Motor neuron (in vitro differentiated cells): ENCODE data around the gene TMEM41B. TPM values are rescaled to one million over a fixed set of nuclear protein-coding genes. Genes with fewer than 3 reads are reported as not detected.
"Not testable (repeated sequence)": the region's sequence is repeated elsewhere in the genome, so short reads cannot be mapped to it uniquely, and the experiment has no call there.

ENCODE experiments used
- ATAC-seq, 8 experiments: fragments of 200-7000 bp; cut with Tn5 transposase; replicated peaks in 6 of 8; 2 replicates each; pipeline ENCODE4 v1.8.0; 2021; ENCODE audit warnings: mild to moderate bottlenecking in 8 of 8, moderate library complexity in 8 of 8
- H3K27ac ChIP-seq, 2 donors: fragments of 250-450 bp; sonication (Bioruptor Pico); 2 replicates each; pipeline ENCODE4 v1.9.0; 2021; ENCODE audit warnings: antibody characterized with exemption in 2 of 2, mild to moderate bottlenecking in 2 of 2, moderate library complexity in 1 of 2
- H3K4me1 ChIP-seq, 2 donors: fragments of 250-450 bp; sonication (Bioruptor Pico); replicated peaks in 1 of 2; 2 replicates each; pipeline ENCODE4 v1.6.1; 2021; ENCODE audit warnings: antibody characterized with exemption in 2 of 2, mild to moderate bottlenecking in 2 of 2, moderate library complexity in 1 of 2
- H3K4me3 ChIP-seq, 5 donors: fragments of 250-450 bp; sonication (Bioruptor Pico); 2 replicates each; pipeline ENCODE4 v1.9.0; 2021; ENCODE audit warnings: antibody characterized with exemption in 5 of 5, mild to moderate bottlenecking in 5 of 5, moderate library complexity in 4 of 5
- WGBS, 10 experiments: fragments of 450-650 bp; shearing (Covaris generic); methylation state at CpG; one replicate each; pipeline ENCODE4 v1.0.0; 2022; 5-methylcytosine and 5-hydroxymethylcytosine counted together
- in situ Hi-C, 9 experiments: fragments of 400-800 bp; cut with MboI; loops; one replicate each; pipeline ENCODE4 v1.15.0; 2021; ENCODE audit warnings: low sequenced_read_pairs in 9 of 9, low pct_unique_long_range_greater_than_20kb in 2 of 9; ENCODE audit not compliant: unreplicated experiment in 9 of 9
- total RNA-seq, 8 experiments: library from RNA; unstranded; fragments of 300-600 nt; gene quantifications; 2 replicates each; pipeline versions ENCODE4 v1.2.3 to v1.2.4, GENCODE V29; 2022

TMEM41B gene
- total RNA-seq, 8 experiments from 2014 or later: 27.7 to 41.6 (median 30.4) TPM

GRCh38 chr11:9264316-9265210 lies 49.8 kb downstream of the TMEM41B start:
- peak overlapping the region; percentile 80 to 88 for H3K27ac ChIP-seq
- peak overlapping the region; percentile 54 to 98 (median 73) for H3K4me3 ChIP-seq
- H3K4me1 ChIP-seq: peaks cover 5 to 11% of the 10 kb centered on the region in 2 donors
- ATAC-seq: peak; percentile 67 to 81 (median 71)
- 0 to 8% (median 2%) methylated on average over 1 to 9 of the region's 76 CpGs; no CpG with 5 or more reads in 3 of the 10 experiments for WGBS, 10 experiments
- in situ Hi-C loops: no loop called here

- in situ Hi-C loops: no loop called here
- peak in 2 of 8 experiments; percentile 6 for ATAC-seq
- Histone ChIP-seq H3K4me3 (peak overlapping the region; percentile 54 to 98 (median 73)), H3K27ac (no peak overlapping the region), H3K4me1 (peaks cover 5 to 11% of the 10 kb centered on the region in 2 donors)
- 0 to 13% (median 6%) methylated on average over 2 to 6 of the region's 9 CpGs; no CpG with 5 or more reads in 2 of the 10 experiments for WGBS, 10 experiments
Observed at GRCh38 chr11:9263840-9264315, 50.5 kb downstream of the TMEM41B start.

DNA sequence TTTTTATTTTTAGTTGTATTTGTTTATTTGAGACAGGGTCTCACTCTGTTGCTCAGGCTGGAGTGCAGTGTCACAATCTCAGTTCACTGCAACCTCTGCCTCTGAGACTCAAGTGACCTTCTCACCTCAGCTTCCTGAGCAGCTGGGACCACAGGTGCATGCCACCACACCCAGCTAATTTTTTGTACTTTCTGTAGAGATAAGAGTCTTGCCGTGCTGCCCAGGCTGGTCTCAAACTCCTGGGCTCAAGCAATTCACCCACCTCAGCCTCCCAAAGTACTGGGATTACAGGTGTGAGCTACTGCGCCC lies 53.6 kb downstream of the TMEM41B start:
- H3K4me1 ChIP-seq, ATAC-seq, H3K4me3 ChIP-seq, in situ Hi-C loops, H3K27ac ChIP-seq: not testable (repeated sequence)
- 0 to 100% (median 67%) methylated on average over 1 of the region's 2 CpGs; no CpG with 5 or more reads in 7 of the 10 experiments for WGBS, 10 experiments

DNA sequence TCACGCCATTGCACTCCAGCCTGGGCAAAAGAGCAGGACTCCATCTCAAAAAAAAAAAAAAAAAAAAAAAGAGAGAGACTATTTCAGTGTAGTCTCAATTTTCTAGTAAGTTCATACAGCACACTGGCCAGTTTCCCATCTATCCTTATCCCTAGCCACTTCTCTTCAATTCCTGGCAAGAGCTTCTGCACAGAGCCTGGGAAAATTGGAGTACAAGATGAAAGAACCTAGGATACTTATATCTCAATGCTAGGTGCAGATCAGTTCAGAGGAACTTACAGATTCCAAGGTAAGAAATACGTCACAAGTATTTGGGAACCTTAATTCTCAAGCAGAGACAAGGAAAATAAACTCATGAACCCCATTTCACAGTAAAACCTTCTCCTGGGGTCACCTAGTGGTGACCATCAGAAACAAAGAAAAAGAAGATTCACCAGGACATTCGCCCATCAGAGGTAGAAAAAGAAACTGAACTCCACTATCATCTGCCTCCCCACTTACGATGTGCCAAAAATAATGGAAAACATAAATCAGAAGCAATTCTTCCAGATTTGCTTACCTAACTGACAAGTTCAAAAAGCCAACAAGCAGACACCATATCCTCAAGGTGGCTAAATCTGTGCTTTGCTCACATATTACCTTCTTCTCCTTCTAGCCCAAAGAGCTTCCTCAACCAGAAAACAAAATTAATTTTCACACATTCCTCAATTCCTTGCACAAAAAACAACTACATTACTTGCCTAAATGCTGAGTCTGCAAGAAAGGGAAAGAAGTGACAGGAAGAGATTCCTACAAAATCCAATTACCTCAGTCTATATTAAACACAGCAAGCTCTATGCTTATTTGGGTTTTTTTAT lies 54.2 kb downstream of the TMEM41B start:
- peaks cover 5 to 6% of the 10 kb centered on the region in 2 donors for H3K4me1 ChIP-seq
- H3K4me3 ChIP-seq: no peak overlapping the region
- WGBS, 10 experiments: 32 to 100% (median 90%) methylated on average over 1 to 4 of the region's 4 CpGs; no CpG with 5 or more reads in 1 of the 10 experiments
- no peak overlapping the region for H3K27ac ChIP-seq
- in situ Hi-C loops: no loop called here
- ATAC-seq: no peak

GRCh38 chr11:9258279-9258678 lies 56.1 kb downstream of the TMEM41B start:
- H3K4me1 ChIP-seq, ATAC-seq, H3K27ac ChIP-seq, H3K4me3 ChIP-seq, in situ Hi-C loops: not testable (repeated sequence)
- 60 to 100% (median 100%) methylated on average over 1 to 2 of the region's 4 CpGs; no CpG with 5 or more reads in 4 of the 10 experiments for WGBS, 10 experiments

DNA sequence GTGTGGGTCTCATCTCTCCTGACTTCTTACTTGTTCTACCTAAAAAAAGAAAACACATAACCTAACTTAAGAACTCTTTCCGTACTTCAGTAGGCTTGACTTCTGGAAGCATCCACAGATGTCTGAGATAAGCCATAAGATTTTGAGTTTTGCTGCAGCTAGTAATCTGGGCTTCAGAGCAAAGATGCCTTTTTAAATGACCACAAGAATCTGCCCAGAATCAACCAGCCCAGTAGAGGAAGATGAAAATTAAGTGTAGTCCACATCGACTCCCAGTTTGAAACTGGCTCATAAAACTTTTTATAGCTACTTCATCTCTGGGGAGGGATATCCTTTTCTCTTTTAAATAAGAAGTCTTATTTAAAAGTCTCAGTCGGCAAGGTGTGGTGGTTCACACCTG lies 60.0 kb downstream of the TMEM41B start:
- Histone ChIP-seq H3K27ac (no peak overlapping the region), H3K4me3 (no peak overlapping the region), H3K4me1 (no peaks in the 10 kb centered on the region)
- WGBS, 10 experiments: 65 to 100% (median 96%) methylated on average over 1 to 3 of the region's 3 CpGs; no CpG with 5 or more reads in 2 of the 10 experiments
- no peak for ATAC-seq
- in situ Hi-C loops: no loop called here

GRCh38 chr11:9253086-9253485 lies 61.3 kb downstream of the TMEM41B start:
- in situ Hi-C loops: no loop called here
- WGBS, 10 experiments: 60 to 100% (median 100%) methylated on average over 1 to 3 of the region's 3 CpGs; no CpG with 5 or more reads in 1 of the 10 experiments
- ATAC-seq: no peak
- no peaks in the 10 kb centered on the region for H3K4me1 ChIP-seq
- no peak overlapping the region for H3K4me3 ChIP-seq
- no peak overlapping the region for H3K27ac ChIP-seq

DNA sequence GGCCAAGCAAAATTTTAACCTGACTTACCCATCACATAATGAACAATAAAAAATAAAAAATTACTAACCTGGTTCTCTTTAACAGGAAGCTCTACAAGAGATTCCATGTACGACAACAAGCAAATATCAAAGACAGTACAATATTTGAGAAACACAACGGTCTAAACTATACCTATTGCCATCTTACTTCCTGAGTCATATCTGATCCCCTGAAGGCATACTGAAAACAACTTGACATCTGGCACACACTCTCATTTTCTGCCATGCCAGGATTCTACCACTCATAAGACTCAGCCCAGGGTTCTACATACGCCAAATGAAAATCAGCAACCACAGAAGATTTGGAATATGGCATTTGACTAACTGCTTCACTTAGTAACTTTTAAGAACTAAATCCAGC lies 63.1 kb downstream of the TMEM41B start:
- ATAC-seq: peak in 1 of 8 experiments; percentile 24
- in situ Hi-C loops: no loop called here
- no peak overlapping the region for H3K4me3 ChIP-seq
- no peak overlapping the region for H3K27ac ChIP-seq
- H3K4me1 ChIP-seq: no peaks in the 10 kb centered on the region
- WGBS, 10 experiments: 71 to 100% (median 94%) methylated on average over 1 to 3 of the region's 3 CpGs; no CpG with 5 or more reads in 3 of the 10 experiments

DNA sequence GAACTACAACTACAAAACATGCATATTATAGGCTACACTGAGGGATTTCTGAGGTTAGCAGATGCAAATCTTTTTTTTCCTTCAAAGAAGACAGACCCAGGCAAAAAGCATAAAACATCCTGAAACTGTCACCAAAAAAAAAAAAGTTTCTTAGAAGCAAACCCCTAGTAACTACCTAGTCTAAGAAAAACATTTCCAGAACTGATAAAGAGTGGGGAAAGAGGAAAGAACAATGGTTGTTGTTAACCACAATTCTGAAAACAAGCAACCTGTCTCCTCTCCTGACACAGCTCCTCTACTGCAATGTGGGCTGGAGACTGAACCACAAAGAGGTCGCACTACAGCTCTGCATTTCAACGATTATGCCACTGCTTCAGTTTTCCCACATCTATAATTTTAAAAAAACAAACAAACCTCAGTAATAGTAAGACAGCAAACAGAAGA lies 64.2 kb downstream of the TMEM41B start:
- no peaks in the 10 kb centered on the region for H3K4me1 ChIP-seq
- peak in 3 of 8 experiments; percentile 29 to 82 (median 33) for ATAC-seq
- 41 to 100% (median 62%) methylated on average over 1 to 2 of the region's 2 CpGs; no CpG with 5 or more reads in 2 of the 10 experiments for WGBS, 10 experiments
- no peak overlapping the region for H3K4me3 ChIP-seq
- H3K27ac ChIP-seq: no peak overlapping the region
- in situ Hi-C loops: no loop called here

DNA sequence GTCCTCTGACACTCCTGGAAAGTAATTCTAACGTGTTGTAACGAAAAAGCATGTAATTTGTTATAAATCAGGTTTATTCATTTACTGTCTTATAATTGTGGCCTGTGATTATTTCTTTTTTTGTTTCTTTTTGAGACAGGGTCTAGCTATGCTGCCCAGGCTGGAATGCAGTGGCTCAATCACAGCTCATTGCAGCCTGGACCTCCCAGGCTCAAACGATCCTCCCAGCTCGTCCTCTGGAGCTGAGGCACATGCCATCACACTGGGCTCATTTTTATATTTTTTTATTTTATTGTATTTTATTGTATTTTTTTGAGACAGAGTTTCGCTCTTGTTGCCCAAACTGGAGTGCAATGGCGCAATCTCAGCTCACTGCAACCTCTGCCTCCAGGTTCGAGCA lies 65.1 kb downstream of the TMEM41B start:
- WGBS, 10 experiments: 88 to 100% (median 97%) methylated on average over 1 to 7 of the region's 7 CpGs; no CpG with 5 or more reads in 1 of the 10 experiments
- in situ Hi-C loops: no loop called here
- Histone ChIP-seq H3K4me1 (no peaks in the 10 kb centered on the region), H3K4me3 (no peak overlapping the region), H3K27ac (no peak overlapping the region)
- no peak for ATAC-seq

- Histone ChIP-seq H3K4me3 (no peak overlapping the region), H3K27ac (no peak overlapping the region), H3K4me1 (no peaks in the 10 kb centered on the region)
- in situ Hi-C loops: no loop called here
- ATAC-seq: no peak
- 80 to 100% (median 86%) methylated on average over 1 to 3 of the region's 3 CpGs; no CpG with 5 or more reads in 6 of the 10 experiments for WGBS, 10 experiments
Observed at GRCh38 chr11:9247863-9248262, 66.5 kb downstream of the TMEM41B start.

DNA sequence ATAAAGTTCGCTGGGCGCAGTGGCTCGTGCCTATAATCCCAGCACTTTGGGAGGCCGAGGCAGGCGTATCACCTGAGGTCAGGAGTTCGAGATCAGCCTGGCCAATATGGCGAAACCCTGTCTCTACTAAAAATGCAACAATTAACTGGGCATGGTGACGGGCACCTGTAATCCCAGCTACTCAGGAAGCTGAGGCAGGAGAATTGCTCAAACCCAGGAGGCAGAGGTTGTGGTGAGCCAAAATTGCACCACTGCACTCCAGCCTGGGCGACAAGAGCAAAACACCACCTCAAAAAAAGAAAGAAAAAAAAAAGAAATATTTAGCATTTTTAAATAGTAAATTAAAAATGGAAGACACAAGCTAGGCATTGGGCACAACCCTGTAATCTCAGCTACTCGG lies 78.2 kb downstream of the TMEM41B start:
- H3K4me1 ChIP-seq, H3K27ac ChIP-seq, ATAC-seq, H3K4me3 ChIP-seq, in situ Hi-C loops: not testable (repeated sequence)
- 84 to 100% (median 96%) methylated on average over 1 to 10 of the region's 10 CpGs; no CpG with 5 or more reads in 1 of the 10 experiments for WGBS, 10 experiments

DNA sequence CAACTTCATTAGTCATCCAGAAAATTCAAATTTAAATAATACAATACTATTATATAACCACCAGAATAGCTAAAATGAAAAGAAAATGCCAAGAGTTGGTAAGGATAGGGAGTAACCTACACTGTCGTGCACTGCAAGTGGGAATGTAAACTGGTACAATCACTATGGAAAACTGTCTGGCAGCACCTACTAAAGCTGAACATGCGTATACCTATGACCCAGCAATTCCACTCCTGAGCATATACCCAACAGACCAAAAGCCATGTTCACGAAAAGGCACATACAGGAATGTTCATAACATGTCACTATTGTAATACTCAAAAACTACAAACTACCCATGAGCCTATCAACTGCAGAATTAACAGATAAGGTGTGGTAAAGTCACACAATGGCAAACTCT lies 81.9 kb downstream of the TMEM41B start:
- H3K27ac ChIP-seq: no peak overlapping the region
- ATAC-seq: peak in 1 of 8 experiments; percentile 28
- 60 to 100% (median 94%) methylated on average over 1 to 3 of the region's 3 CpGs; no CpG with 5 or more reads in 1 of the 10 experiments for WGBS, 10 experiments
- H3K4me3 ChIP-seq: no peak overlapping the region
- in situ Hi-C loops: no loop called here
- peaks cover 11 to 14% of the 10 kb centered on the region in 2 donors for H3K4me1 ChIP-seq
